Umbilical cord (tissue), 2 donors: ENCODE data around the gene RBM38. TPM values are rescaled to one million over a fixed set of nuclear protein-coding genes. Genes with fewer than 3 reads are reported as not detected.

Source experiments
- DNase-seq: peaks from one replicate; pipeline ENCODE4 v3.0.0-alpha.2; 2015; ENCODE audit warnings: low spot score
- total RNA-seq: library from RNA; depleted of rRNA; stranded (reverse); fragments of >200 nt; gene quantifications from one replicate; pipeline ENCODE4 v1.2.3, GENCODE V29; 2014; ENCODE audit warnings: low replicate concordance; ENCODE audit not compliant: insufficient read depth

RBM38 gene
- total RNA-seq, 1 donor from 2014 or later, result 38.8 TPM

DNA sequence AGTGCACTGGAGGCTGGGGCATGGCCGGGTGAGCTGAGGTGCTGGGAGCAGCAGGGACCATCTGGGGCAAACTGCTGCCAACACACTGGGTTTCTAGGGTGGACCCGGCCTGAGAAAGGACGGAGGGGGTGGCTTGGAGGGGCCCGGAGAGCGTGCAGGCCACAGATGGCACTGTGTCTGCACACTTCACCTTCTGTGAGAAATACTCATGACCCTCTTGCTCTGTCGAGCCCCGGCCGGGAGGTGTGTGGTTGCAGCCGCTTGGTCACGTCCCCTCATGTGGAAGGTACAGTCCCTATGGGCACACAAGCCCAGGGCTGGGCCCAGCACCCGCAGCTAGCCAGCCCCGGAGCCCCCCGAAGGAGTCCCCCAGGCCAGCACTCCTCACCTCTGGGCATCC, 59.7 kb downstream of the RBM38 start:
- no peak for DNase-seq

DNA sequence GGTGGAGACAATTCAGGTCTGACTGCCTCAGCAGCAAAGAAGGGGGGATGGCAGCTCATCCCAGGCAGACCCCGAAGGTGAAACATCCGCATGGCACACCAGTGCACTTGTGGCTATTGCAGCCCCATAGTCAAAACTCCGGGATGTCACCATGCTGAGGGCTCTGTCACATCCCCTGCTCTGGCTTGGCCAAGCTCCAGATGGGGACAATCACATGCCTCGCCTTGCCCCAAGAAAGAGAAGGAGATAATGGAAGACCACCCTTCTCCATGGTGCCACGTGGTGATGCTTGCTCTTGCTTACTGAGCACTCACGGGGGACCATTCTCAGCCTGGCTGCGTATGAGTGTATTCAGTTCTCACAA, 60.2 kb downstream of the RBM38 start:
- no peak for DNase-seq

DNA sequence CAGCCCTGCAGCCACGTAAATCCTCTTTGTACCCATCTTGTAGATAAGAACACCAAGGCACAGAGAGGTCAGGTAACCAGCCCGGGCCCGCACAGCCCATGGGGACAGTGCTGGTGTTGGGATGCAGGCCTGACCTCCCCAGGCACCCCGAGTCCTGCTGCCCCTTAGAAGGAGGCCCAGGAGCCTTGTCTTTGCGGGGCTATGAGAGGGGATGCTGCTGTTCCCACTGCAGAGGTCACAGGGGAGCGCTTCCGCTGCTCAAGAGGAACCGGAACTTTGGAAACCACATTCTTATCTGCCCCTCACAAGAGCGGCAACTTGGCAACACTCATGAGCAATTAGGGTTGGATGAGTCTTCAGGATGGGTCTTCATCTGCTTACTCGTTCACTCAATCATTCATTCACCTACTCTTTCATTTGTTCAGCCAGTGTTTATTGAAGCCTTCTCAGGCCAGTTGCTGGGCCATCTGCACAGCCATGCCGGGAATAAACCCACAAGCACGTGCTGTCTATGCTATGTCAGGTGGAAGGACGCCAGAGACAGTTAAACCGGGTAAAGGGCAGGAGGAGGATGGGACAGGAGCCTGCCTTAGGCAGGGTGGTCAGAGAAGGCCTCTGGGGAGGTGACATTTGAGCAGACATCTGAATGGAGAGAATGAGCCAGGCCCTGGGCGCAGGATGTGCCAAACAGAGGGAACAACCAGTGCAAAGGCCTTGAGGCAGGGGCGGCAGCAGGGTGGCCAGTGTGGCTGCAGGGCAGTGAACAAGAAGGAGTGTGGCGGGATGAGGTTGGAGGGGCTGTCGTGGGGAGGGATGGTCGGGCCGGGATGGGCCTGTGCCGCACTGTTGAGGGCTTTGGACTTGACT, 60.8 kb downstream of the RBM38 start:
- DNase-seq, result no peak

DNA sequence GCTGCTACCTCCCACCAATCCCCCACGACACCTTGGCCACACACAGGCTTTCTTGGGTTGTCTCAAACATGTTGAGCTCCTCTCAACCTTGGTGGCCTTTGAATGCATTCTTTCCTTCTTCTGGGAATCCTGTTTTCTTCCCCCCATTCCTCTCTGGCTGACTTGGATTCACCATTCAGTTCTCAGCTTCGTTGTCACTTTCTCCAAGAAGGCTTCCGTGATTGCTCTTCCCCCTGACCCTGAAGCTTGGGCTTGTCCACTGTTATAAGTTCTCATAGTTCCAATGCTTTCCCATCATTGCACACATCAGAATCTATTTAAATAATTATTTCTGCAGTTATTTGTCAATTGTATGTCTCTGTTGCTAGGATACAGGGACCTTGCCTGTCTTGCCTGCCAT, 64.2 kb downstream of the RBM38 start:
- DNase-seq, result no peak

DNA sequence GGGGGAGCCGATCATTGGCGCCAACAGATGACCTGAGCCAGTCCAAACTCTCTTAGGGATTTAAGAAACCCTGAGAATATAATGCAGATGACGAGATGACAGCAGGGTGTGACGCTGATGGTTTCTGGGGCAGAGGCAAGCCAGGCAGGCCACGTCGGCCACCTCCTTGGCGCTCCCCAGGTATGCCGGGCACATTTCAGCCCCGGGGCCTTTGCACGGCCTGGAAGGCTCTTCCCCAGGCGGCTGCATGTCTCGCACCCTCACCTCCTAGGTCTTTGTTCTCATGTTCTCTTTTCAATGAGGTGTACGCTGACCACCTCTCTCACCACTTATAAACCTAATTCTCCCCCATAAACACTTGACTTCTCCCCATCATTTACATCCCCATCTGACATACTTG, 64.9 kb downstream of the RBM38 start:
- no peak for DNase-seq

DNA sequence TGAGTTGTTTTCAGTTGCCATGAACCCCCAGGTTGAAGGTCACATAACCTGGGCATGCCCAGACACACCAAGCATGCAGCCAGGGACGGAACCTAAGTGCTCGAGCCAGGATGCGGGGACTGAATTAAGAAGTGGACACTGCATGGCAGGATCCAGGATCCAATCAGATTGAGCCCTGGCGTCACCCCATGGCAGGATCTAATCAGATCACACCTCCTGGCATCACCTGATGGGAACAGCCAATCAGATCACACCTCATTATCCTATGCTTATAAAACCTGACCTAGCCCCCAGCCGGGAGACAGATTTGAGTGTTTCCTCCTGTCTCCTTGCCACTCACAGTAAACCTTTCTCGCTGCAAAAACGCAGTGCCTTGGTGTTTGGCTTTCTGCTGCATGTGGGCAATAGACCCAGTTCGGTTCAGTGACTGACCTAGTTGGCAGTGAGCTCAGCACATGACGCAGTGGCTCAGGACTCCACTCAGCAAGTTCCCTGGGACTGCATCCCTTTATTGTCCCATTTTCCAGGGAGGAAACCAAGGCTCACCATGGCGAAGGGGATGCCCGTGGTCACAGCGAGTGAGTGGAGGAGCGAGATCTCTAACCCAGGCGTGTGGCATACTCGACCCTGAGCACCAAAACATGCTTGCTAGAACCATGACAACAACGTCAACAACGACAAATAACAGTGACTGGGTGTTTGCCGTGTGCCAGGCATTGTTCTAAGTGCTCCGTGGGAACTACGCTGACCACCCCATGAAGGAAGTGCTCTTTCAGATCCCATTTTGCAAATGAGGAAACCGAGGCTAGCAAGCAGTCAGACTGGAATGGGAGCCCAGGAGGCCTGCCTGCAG, 66.3 kb downstream of the RBM38 start:
- no peak for DNase-seq

- peak; percentile 77 for DNase-seq
Measured at GRCh38 chr20:57458400-57459160, 67.4 kb downstream of the RBM38 start.

Other genes starting within 250 kb of the RBM38 start
- gene BMP7, start 124.8 kb upstream of the RBM38 start, total RNA-seq, result 17.1 TPM
- gene SPO11, start 61.6 kb upstream of the RBM38 start, total RNA-seq, result 10.8 TPM
- gene RAE1, start 40.1 kb upstream of the RBM38 start, total RNA-seq, result 28.4 TPM
- 2.6 TPM for gene CTCFL, start 133.7 kb downstream of the RBM38 start, total RNA-seq
- gene PCK1, start 169.7 kb downstream of the RBM38 start, total RNA-seq, result 6.3 TPM
- gene ZBP1, start 229.0 kb downstream of the RBM38 start, total RNA-seq, result 0.48 TPM